ENCODE results near the gene CHST2.

The CHST2 gene

DNA sequence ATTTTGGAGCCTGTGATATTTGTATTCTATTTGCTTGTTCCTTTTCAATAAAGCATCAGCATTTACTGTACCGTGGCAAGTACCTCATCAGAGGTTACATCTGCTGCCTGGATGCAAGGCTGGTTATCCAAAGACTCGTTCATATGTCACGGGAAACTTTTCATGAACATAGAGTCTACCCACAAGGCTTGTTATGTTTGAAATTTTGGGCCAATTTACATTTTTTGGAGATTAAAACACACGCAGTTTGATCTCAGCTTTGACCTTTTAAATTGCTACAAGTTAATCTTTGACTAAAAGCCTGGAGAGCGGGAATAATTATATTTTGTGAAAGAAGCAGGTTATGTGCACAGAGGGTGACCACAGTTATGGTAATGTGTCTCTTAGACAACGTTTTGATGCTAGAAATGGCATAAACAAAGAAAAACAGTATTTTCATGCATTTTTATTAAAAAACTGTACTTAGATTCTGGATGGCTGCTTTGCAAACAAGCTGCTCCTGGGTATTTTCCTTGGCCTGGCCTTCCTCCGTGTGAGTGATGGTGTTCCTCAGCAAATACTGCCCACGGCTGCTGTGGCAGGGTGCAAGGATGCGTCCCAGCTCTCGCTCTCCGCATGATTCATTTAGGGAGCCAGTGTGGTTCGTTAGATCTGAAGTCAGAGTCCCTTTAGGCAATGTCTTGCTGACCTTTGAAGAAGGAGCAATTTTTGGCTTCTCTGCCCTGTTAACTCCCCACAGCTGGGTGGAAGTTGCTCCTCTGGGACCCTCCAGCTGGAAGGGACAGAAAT, 27.1 kb downstream of the CHST2 start:
- no peak overlapping the region for H3K4me3 ChIP-seq (ENCODE audit: insufficient read length, low read depth)
- no peaks in the 10 kb centered on the region for H3K9me3 ChIP-seq (ENCODE audit: insufficient read depth, low read length)
- DNase-seq (ENCODE audit: low read depth, low spot score): no peak
- H3K9ac ChIP-seq (ENCODE audit: insufficient read length, low read depth): no peak overlapping the region
- TF ChIP-seq SUZ12 (IDR thresholded peaks at IDR 0.05; ENCODE audit: extremely low read depth, insufficient read depth, insufficient read length) (no peak), YY1 (IDR thresholded peaks at IDR 0.05; ENCODE audit: insufficient read depth, insufficient read length) (no peak), ZNF274 (IDR thresholded peaks at IDR 0.05; ENCODE audit: low read depth, low read length) (no peak)
- no peaks in the 10 kb centered on the region for H3K4me1 ChIP-seq (ENCODE audit: insufficient read depth, insufficient read length)
- no peaks in the 10 kb centered on the region for H3K36me3 ChIP-seq (ENCODE audit: insufficient read depth, insufficient read length, low read length)
- no peaks in the 10 kb centered on the region for H3K27me3 ChIP-seq (ENCODE audit: insufficient read depth, insufficient read length)

DNA sequence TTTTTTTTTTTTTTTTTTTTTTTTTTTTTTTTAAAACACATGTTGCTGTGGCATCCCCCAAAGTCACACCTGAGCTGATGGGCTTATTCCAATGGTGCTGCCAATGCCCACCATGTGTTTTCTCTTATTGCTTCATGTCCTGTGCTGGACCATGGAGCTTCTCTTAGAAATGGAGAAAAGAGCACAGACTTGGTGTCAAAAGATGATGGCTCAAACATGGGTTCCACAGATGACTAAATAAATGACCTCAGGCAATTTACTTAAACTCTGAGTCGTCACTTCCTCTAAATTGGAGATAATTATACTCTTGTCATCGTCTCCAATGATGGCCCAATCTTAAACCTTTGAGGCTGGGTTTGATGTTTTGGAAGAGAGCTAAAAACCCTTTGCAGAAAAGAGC, 28.1 kb downstream of the CHST2 start:
- no peaks in the 10 kb centered on the region for H3K4me1 ChIP-seq (ENCODE audit: insufficient read depth, insufficient read length)
- H3K36me3 ChIP-seq (ENCODE audit: insufficient read depth, insufficient read length, low read length): no peaks in the 10 kb centered on the region
- TF ChIP-seq ZNF274 (IDR thresholded peaks at IDR 0.05; ENCODE audit: low read depth, low read length): no peak
- no peak for TF ChIP-seq YY1 (IDR thresholded peaks at IDR 0.05; ENCODE audit: insufficient read depth, insufficient read length)
- no peak for TF ChIP-seq SUZ12 (IDR thresholded peaks at IDR 0.05; ENCODE audit: extremely low read depth, insufficient read depth, insufficient read length)
- H3K27me3 ChIP-seq (ENCODE audit: insufficient read depth, insufficient read length): no peaks in the 10 kb centered on the region
- no peak overlapping the region for H3K4me3 ChIP-seq (ENCODE audit: insufficient read length, low read depth)
- H3K9me3 ChIP-seq (ENCODE audit: insufficient read depth, low read length): no peaks in the 10 kb centered on the region
- DNase-seq (ENCODE audit: low read depth, low spot score): no peak
- H3K9ac ChIP-seq (ENCODE audit: insufficient read length, low read depth): no peak overlapping the region

DNA sequence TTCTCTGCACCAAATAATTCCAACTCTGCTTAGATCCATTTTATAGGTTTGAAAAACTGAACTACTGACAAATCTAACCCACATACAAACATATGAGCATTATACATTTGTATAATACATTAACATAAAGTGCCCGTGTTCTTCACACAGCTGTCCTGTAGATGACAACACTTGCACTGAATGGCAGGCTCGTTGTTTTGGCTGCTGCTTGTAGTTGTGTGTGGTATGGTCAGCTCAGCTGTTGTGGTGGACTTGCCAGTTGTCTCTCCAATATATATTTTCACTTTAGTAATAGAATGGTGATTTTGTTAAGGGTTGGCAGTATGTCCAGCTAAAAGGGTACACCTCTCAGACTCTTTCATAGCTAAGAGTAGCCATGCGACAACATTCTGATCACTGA, 30.5 kb downstream of the CHST2 start:
- Histone ChIP-seq H3K9me3 (ENCODE audit: insufficient read depth, low read length) (no peaks in the 10 kb centered on the region), H3K36me3 (ENCODE audit: insufficient read depth, insufficient read length, low read length) (no peaks in the 10 kb centered on the region), H3K9ac (ENCODE audit: insufficient read length, low read depth) (no peak overlapping the region), H3K4me3 (ENCODE audit: insufficient read length, low read depth) (no peak overlapping the region), H3K27me3 (ENCODE audit: insufficient read depth, insufficient read length) (no peaks in the 10 kb centered on the region), H3K4me1 (ENCODE audit: insufficient read depth, insufficient read length) (no peaks in the 10 kb centered on the region)
- no peak for DNase-seq (ENCODE audit: low read depth, low spot score)
- TF ChIP-seq SUZ12 (IDR thresholded peaks at IDR 0.05; ENCODE audit: extremely low read depth, insufficient read depth, insufficient read length) (no peak), YY1 (IDR thresholded peaks at IDR 0.05; ENCODE audit: insufficient read depth, insufficient read length) (no peak), ZNF274 (IDR thresholded peaks at IDR 0.05; ENCODE audit: low read depth, low read length) (no peak)

- TF ChIP-seq YY1 (IDR thresholded peaks at IDR 0.05; ENCODE audit: insufficient read depth, insufficient read length) (no peak), SUZ12 (IDR thresholded peaks at IDR 0.05; ENCODE audit: extremely low read depth, insufficient read depth, insufficient read length) (no peak), ZNF274 (IDR thresholded peaks at IDR 0.05; ENCODE audit: low read depth, low read length) (no peak)
- H3K4me3 ChIP-seq (ENCODE audit: insufficient read length, low read depth): no peak overlapping the region
- DNase-seq (ENCODE audit: low read depth, low spot score): no peak
These were observed 31.6 kb downstream of the CHST2 start for GRCh38 chr3:143151004-143151731.

GRCh38 chr3:143152043-143152442, 32.5 kb downstream of the CHST2 start:
- TF ChIP-seq ZNF274 (IDR thresholded peaks at IDR 0.05; ENCODE audit: low read depth, low read length): no peak
- TF ChIP-seq SUZ12 (IDR thresholded peaks at IDR 0.05; ENCODE audit: extremely low read depth, insufficient read depth, insufficient read length): no peak
- TF ChIP-seq YY1 (IDR thresholded peaks at IDR 0.05; ENCODE audit: insufficient read depth, insufficient read length): no peak
- Histone ChIP-seq H3K4me1 (ENCODE audit: insufficient read depth, insufficient read length) (no peaks in the 10 kb centered on the region), H3K9ac (ENCODE audit: insufficient read length, low read depth) (no peak overlapping the region), H3K4me3 (ENCODE audit: insufficient read length, low read depth) (no peak overlapping the region), H3K27me3 (ENCODE audit: insufficient read depth, insufficient read length) (no peaks in the 10 kb centered on the region), H3K9me3 (ENCODE audit: insufficient read depth, low read length) (no peaks in the 10 kb centered on the region), H3K36me3 (ENCODE audit: insufficient read depth, insufficient read length, low read length) (no peaks in the 10 kb centered on the region)
- no peak for DNase-seq (ENCODE audit: low read depth, low spot score)

More at GRCh38 chr3:143151004-143151731, 31.6 kb downstream of the CHST2 start:
- no peaks in the 10 kb centered on the region for H3K4me1 ChIP-seq (ENCODE audit: insufficient read depth, insufficient read length)
- H3K9ac ChIP-seq (ENCODE audit: insufficient read length, low read depth): no peak overlapping the region
- no peaks in the 10 kb centered on the region for H3K36me3 ChIP-seq (ENCODE audit: insufficient read depth, insufficient read length, low read length)
- no peaks in the 10 kb centered on the region for H3K27me3 ChIP-seq (ENCODE audit: insufficient read depth, insufficient read length)
- H3K9me3 ChIP-seq (ENCODE audit: insufficient read depth, low read length): no peaks in the 10 kb centered on the region

GRCh38 chr3:143155756-143156155, 36.2 kb downstream of the CHST2 start:
- DNase-seq (ENCODE audit: low read depth, low spot score): no peak
- H3K9me3 ChIP-seq (ENCODE audit: insufficient read depth, low read length): no peaks in the 10 kb centered on the region
- H3K4me1 ChIP-seq (ENCODE audit: insufficient read depth, insufficient read length): no peaks in the 10 kb centered on the region
- no peaks in the 10 kb centered on the region for H3K27me3 ChIP-seq (ENCODE audit: insufficient read depth, insufficient read length)
- H3K9ac ChIP-seq (ENCODE audit: insufficient read length, low read depth): no peak overlapping the region
- no peak overlapping the region for H3K4me3 ChIP-seq (ENCODE audit: insufficient read length, low read depth)
- H3K36me3 ChIP-seq (ENCODE audit: insufficient read depth, insufficient read length, low read length): no peaks in the 10 kb centered on the region
- no peak for TF ChIP-seq SUZ12 (IDR thresholded peaks at IDR 0.05; ENCODE audit: extremely low read depth, insufficient read depth, insufficient read length)

Measured in NT2/D1 (cell line).